Measurements from ENCODE around the gene CRKL.

CRKL gene

DNA sequence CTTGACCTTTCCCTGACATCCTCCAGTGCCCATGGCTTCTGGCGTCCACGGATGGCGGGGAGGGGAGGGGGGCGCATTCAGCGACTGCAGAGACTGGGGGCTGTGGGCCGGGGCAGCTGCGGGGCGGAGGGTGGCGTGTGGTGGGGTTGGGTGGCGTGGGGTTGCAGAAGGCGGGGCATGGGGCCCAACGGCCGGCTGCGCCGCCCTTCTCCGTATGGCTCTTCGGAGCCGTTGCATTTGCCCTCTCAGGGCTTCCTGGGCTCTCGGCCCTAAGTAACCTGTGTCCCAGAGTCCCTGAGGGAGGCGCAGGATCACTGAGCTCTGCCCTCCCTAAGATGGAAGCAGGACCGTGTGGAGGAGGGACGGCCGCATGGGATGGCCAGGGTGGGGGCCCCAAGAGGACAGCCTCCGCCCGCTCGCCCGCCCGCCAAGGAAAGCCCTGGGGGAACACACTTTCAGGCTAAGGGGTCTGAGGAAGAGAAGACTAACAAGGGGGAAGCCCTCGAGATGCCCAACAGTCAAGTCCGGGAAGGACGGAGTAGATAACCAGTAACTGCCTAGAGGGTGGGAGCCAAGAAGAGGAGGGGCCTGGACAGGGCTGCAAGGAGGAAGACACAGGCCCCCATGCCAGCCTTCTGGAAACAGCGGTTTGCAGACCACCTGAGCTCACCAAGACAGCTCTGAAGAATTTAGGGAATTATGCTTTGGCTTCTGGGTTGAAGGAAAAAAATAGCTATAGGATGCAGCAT is 40.6 kb downstream of the CRKL start:
- peak overlapping the region; percentile 50 for H3K4me3 ChIP-seq (ENCODE audit: low read depth, low read length)
- ChIA-PET POLR2A (interaction anchor here (0.6 to 1.5 kb wide), 3 partner anchors 20 to 29 kb away, joined by 3 to 7 read pairs (median 4); partner anchors contain the start of gene LZTR1), CTCF (interaction anchor here (0.5 to 3.5 kb wide), 7 partner anchors 10 to 666 kb away, joined by 3 to 22 read pairs (median 5); partner anchors contain the start of gene AIFM3)
- H3K4me1 ChIP-seq (ENCODE audit: control insufficient read depth, insufficient read depth, low read length) = no peaks in the 10 kb centered on the region
- H3K9me3 ChIP-seq (ENCODE audit: control insufficient read depth, insufficient read depth, low read depth, low read length) = no peaks in the 10 kb centered on the region
- H3K27ac ChIP-seq (ENCODE audit: extremely low read depth, low read depth, low read length) = no peak overlapping the region
- H3K36me3 ChIP-seq (ENCODE audit: control insufficient read depth in 2 of 2, insufficient read depth in 1 of 2, low read length in 2 of 2) = peaks cover 0 to 16% of the 10 kb centered on the region in 2 experiments; a peak in 2 of 3 replicates
- TF ChIP-seq, protein P1, sequence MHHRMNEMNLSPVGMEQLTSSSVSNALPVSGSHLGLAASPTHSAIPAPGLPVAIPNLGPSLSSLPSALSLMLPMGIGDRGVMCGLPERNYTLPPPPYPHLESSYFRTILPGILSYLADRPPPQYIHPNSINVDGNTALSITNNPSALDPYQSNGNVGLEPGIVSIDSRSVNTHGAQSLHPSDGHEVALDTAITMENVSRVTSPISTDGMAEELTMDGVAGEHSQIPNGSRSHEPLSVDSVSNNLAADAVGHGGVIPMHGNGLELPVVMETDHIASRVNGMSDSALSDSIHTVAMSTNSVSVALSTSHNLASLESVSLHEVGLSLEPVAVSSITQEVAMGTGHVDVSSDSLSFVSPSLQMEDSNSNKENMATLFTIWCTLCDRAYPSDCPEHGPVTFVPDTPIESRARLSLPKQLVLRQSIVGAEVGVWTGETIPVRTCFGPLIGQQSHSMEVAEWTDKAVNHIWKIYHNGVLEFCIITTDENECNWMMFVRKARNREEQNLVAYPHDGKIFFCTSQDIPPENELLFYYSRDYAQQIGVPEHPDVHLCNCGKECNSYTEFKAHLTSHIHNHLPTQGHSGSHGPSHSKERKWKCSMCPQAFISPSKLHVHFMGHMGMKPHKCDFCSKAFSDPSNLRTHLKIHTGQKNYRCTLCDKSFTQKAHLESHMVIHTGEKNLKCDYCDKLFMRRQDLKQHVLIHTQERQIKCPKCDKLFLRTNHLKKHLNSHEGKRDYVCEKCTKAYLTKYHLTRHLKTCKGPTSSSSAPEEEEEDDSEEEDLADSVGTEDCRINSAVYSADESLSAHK (tag by site-specific recombination; IDR thresholded peaks at IDR 0.05) = no peak
- TF ChIP-seq, protein P2, sequence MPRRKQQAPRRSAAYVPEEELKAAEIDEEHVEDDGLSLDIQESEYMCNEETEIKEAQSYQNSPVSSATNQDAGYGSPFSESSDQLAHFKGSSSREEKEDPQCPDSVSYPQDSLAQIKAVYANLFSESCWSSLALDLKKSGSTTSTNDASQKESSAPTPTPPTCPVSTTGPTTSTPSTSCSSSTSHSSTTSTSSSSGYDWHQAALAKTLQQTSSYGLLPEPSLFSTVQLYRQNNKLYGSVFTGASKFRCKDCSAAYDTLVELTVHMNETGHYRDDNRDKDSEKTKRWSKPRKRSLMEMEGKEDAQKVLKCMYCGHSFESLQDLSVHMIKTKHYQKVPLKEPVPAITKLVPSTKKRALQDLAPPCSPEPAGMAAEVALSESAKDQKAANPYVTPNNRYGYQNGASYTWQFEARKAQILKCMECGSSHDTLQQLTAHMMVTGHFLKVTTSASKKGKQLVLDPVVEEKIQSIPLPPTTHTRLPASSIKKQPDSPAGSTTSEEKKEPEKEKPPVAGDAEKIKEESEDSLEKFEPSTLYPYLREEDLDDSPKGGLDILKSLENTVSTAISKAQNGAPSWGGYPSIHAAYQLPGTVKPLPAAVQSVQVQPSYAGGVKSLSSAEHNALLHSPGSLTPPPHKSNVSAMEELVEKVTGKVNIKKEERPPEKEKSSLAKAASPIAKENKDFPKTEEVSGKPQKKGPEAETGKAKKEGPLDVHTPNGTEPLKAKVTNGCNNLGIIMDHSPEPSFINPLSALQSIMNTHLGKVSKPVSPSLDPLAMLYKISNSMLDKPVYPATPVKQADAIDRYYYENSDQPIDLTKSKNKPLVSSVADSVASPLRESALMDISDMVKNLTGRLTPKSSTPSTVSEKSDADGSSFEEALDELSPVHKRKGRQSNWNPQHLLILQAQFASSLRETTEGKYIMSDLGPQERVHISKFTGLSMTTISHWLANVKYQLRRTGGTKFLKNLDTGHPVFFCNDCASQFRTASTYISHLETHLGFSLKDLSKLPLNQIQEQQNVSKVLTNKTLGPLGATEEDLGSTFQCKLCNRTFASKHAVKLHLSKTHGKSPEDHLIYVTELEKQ (tag by site-specific recombination; IDR thresholded peaks at IDR 0.05; ENCODE audit: borderline replicate concordance) = no peak
- TF ChIP-seq, protein P3, sequence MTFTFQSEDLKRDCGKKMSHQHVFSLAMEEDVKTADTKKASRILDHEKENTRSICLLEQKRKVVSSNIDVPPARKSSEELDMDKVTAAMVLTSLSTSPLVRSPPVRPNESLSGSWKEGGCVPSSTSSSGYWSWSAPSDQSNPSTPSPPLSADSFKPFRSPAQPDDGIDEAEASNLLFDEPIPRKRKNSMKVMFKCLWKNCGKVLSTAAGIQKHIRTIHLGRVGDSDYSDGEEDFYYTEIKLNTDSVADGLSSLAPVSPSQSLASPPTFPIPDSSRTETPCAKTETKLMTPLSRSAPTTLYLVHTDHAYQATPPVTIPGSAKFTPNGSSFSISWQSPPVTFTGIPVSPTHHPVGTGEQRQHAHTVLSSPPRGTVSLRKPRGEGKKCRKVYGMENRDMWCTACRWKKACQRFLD (tag by site-specific recombination; IDR thresholded peaks at IDR 0.05) = no peak
- TF ChIP-seq ZNF544 (tag by site-specific recombination; IDR thresholded peaks at IDR 0.05) = no peak
- TF ChIP-seq ZNF670 (tag by site-specific recombination; IDR thresholded peaks at IDR 0.05; ENCODE audit: low read depth) = no peak
- TF ChIP-seq, protein P4, sequence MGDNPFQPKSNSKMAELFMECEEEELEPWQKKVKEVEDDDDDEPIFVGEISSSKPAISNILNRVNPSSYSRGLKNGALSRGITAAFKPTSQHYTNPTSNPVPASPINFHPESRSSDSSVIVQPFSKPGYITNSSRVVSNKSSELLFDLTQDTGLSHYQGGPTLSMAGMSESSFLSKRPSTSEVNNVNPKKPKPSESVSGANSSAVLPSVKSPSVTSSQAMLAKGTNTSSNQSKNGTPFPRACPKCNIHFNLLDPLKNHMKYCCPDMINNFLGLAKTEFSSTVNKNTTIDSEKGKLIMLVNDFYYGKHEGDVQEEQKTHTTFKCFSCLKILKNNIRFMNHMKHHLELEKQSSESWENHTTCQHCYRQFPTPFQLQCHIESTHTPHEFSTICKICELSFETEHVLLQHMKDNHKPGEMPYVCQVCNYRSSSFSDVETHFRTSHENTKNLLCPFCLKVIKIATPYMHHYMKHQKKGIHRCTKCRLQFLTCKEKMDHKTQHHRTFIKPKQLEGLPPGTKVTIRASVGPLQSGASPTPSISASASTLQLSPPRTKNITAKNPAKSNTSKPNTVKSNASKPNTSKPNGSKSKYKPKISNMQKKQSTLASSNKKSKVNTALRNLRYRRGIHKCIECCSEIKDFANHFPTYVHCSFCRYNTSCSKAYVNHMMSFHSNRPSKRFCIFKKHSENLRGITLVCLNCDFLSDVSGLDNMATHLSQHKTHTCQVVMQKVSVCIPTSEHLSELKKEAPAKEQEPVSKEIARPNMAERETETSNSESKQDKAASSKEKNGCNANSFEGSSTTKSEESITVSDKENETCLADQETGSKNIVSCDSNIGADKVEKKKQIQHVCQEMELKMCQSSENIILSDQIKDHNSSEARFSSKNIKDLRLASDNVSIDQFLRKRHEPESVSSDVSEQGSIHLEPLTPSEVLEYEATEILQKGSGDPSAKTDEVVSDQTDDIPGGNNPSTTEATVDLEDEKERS (tag by site-specific recombination; IDR thresholded peaks at IDR 0.05) = no peak
- no peak for TF ChIP-seq ZNF571 (tag by site-specific recombination; IDR thresholded peaks at IDR 0.05)
- TF ChIP-seq HOXA7 (CRISPR knock-in tag; IDR thresholded peaks at IDR 0.05; ENCODE audit: borderline replicate concordance) = no peak
- no peak for TF ChIP-seq ZNF48 (tag by site-specific recombination; IDR thresholded peaks at IDR 0.05)

DNA sequence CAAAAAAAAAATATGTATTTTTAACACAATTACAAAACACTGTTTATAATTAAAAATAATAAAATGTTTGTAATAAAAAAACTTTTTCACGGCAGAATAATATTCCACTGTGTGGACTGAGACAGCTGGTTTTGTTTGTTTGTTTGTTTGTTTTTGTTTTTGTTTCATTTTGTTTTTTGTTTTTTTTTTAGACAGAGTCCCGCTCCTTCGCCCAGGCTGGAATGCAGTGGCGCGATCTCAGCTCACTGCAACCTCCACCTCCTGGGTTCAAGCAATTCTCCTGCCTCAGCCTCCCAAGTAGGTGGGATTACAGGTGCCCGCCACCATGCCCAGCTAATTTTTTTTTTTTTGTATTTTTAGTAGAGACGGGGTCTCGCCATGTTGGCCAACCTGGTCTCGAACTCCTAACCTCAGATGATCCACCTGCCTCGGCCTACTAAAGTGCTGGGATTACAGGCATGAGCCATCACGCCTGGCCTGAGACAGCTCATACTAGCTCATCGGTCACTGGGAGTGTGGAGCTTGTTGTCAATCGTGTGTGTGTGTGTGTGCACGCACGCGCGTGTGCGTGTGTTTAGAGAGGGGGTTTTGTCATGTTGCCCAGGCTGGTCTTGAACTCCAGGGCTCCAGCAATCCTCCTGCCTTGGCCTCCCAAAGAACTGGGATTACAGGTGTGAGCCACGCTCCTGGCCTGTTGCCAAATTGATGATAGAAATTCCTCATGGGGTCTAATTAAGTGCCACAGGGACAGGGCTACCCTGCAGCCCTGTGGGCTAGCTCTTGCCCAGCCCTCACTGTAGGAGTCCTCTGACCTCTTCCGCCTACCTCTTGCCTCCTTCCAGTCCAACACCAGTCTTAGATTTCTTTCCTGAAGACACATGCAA is 42.6 kb downstream of the CRKL start:
- Histone ChIP-seq H3K9me3 (ENCODE audit: control insufficient read depth, insufficient read depth, low read depth, low read length) (no peaks in the 10 kb centered on the region), H3K27ac (ENCODE audit: extremely low read depth, low read depth, low read length) (no peak overlapping the region), H3K4me3 (ENCODE audit: low read depth, low read length) (no peak overlapping the region), H3K36me3 (ENCODE audit: control insufficient read depth in 2 of 2, insufficient read depth in 1 of 2, low read length in 2 of 2) (no peaks in the 10 kb centered on the region; a peak in 1 of 3 replicates), H3K4me1 (ENCODE audit: control insufficient read depth, insufficient read depth, low read length) (no peaks in the 10 kb centered on the region)
- POLR2A ChIA-PET = interaction anchor here (0.8 kb wide), 1 partner anchor 22 kb away, joined by 3 read pairs; the partner anchor contains the start of gene LZTR1
- TF ChIP-seq, protein P5, sequence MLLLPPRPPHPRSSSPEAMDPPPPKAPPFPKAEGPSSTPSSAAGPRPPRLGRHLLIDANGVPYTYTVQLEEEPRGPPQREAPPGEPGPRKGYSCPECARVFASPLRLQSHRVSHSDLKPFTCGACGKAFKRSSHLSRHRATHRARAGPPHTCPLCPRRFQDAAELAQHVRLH (tag by site-specific recombination; IDR thresholded peaks at IDR 0.05) = 0 out of 2 replicates have a peak, but pooled peaks have one; percentile 21
- TF ChIP-seq ZNF596 (tag by site-specific recombination; IDR thresholded peaks at IDR 0.05) (no peak), ZNF146 (tag by site-specific recombination; IDR thresholded peaks at IDR 0.05) (peak; percentile 78), ZNF169 (tag by site-specific recombination; IDR thresholded peaks at IDR 0.05) (no peak)
- TF ChIP-seq, protein P4 (tag by site-specific recombination; IDR thresholded peaks at IDR 0.05) = 0 out of 2 replicates have a peak, but pooled peaks have one; percentile 33
- CTCF ChIA-PET = interaction anchor here (0.6 to 4.5 kb wide), 9 partner anchors 8 to 294 kb away, joined by 3 to 22 read pairs (median 4); partner anchors contain the start of gene LZTR1

All from HEK293 (cell line).